IPS-20b (cell line): ENCODE data around the gene RPL10A.

Experiments used
- H3K27ac ChIP-seq: one replicate; pipeline ENCODE4 v1.5.1; 2013; ENCODE audit warnings: low read length
- H3K27me3 ChIP-seq: 2 replicates; pipeline ENCODE4 v1.6.1; 2013; ENCODE audit warnings: mild to moderate bottlenecking, low read length, inconsistent platforms; ENCODE audit not compliant: insufficient read depth
- H3K36me3 ChIP-seq: 2 replicates; pipeline ENCODE4 v1.6.1; 2013; ENCODE audit warnings: low read depth, mild to moderate bottlenecking, inconsistent platforms, low read length, moderate library complexity; ENCODE audit not compliant: insufficient read depth
- H3K4me1 ChIP-seq: 2 replicates; pipeline ENCODE4 v1.6.1; 2013; ENCODE audit warnings: mild to moderate bottlenecking, control low read depth, inconsistent platforms, low read length, moderate library complexity; ENCODE audit not compliant: insufficient read depth
- H3K4me3 ChIP-seq: 2 replicates; pipeline ENCODE4 v1.5.1; 2013; ENCODE audit warnings: mild to moderate bottlenecking, low read length, inconsistent platforms
- H3K9ac ChIP-seq: 2 replicates; pipeline ENCODE4 v1.6.1; 2013; ENCODE audit warnings: low read depth, mild to moderate bottlenecking, inconsistent platforms, low read length, moderate library complexity
- H3K9me3 ChIP-seq: 2 replicates; pipeline ENCODE4 v1.6.1; 2013; ENCODE audit warnings: mild to moderate bottlenecking, low read depth, low read length, inconsistent platforms; ENCODE audit not compliant: insufficient read depth

The RPL10A gene

DNA sequence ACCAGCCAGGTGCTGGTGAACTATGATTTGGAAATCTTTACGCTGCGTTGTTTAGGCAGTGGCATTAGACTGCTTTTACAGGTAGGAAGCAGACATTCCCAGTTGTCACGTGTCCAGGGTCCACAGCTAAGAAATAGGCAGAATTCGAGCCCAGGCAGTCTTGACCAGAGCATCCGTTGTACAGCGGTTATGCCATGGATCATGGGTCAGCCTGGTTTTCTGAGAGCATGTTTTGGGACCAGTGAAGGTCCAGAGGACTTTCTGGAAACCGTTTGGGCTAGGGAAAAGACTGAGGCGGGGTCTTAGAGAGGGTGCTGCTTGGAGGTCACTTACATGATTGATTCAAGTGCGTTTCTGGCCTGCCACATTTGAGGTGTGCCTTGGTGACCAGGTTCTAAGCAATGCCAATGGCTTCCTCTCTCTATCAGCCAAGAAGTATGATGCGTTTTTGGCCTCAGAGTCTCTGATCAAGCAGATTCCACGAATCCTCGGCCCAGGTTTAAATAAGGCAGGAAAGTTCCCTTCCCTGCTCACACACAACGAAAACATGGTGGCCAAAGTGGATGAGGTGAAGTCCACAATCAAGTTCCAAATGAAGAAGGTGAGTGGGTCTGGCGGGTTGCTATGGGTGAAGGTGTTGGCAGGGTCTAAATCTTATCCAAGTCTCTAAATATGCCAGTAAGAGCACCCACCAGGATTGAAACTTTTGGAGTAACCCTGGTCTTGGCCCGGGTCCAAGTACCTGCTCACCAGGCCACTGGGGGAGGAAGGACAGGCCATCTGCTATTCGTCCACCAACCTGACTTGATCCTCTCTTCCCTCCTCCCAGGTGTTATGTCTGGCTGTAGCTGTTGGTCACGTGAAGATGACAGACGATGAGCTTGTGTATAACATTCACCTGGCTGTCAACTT, 1.8 kb downstream of the RPL10A start:
- H3K9me3 ChIP-seq, result no peaks in the 10 kb centered on the region
- H3K9ac ChIP-seq, result peak overlapping the region; percentile 100
- peaks cover 9% of the 10 kb centered on the region; the same call in 1 of the 2 replicates for H3K27me3 ChIP-seq
- H3K36me3 ChIP-seq, result peaks cover 79% of the 10 kb centered on the region
- H3K4me3 ChIP-seq, result peak overlapping the region; percentile 90
- no peak overlapping the region for H3K27ac ChIP-seq
- peaks cover 2% of the 10 kb centered on the region; the same call in 1 of the 2 replicates for H3K4me1 ChIP-seq

DNA sequence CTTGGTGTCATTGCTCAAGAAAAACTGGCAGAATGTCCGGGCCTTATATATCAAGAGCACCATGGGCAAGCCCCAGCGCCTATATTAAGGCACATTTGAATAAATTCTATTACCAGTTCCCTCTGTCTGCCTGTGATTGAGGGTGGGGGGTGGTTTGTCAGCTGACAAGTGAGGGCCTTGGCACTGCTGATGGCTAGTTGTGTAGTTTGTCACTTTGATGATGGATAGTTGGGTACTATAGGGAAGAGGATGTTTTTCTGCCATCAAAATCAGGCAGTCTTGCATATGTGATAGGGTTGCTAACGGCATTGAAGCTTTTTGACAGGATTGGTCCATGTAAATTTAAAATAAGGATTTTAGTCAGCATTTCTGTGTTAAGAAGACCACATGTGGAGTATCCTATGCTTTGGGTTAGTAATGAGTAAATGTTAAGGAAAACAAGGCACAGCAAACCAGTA, 2.5 kb downstream of the RPL10A start:
- peak overlapping the region; percentile 90 for H3K4me3 ChIP-seq
- peaks cover 81% of the 10 kb centered on the region for H3K36me3 ChIP-seq
- H3K27me3 ChIP-seq, result peaks cover 9% of the 10 kb centered on the region; the same call in 1 of the 2 replicates
- H3K9ac ChIP-seq, result peak overlapping the region; percentile 100; the same call in 1 of the 2 replicates
- no peaks in the 10 kb centered on the region for H3K9me3 ChIP-seq
- no peak overlapping the region for H3K27ac ChIP-seq
- H3K4me1 ChIP-seq, result peaks cover 2% of the 10 kb centered on the region; the same call in 1 of the 2 replicates

- H3K4me3 ChIP-seq, result no peak overlapping the region
Measured at GRCh38 chr6:35471836-35472345, 3.7 kb downstream of the RPL10A start.

GRCh38 chr6:35473075-35473849, 5.1 kb downstream of the RPL10A start:
- Histone ChIP-seq H3K27ac (peak overlapping the region; percentile 45), H3K36me3 (peaks cover 79% of the 10 kb centered on the region), H3K4me1 (peaks cover 2% of the 10 kb centered on the region; the same call in 1 of the 2 replicates), H3K9ac (no peak overlapping the region), H3K27me3 (no peaks in the 10 kb centered on the region), H3K4me3 (no peak overlapping the region), H3K9me3 (no peaks in the 10 kb centered on the region)

More at GRCh38 chr6:35471836-35472345, 3.7 kb downstream of the RPL10A start:
- peaks cover 71% of the 10 kb centered on the region for H3K36me3 ChIP-seq
- peaks cover 9% of the 10 kb centered on the region; the same call in 1 of the 2 replicates for H3K27me3 ChIP-seq
- H3K9ac ChIP-seq, result no peak overlapping the region
- H3K27ac ChIP-seq, result no peak overlapping the region
- H3K4me1 ChIP-seq, result peaks cover 2% of the 10 kb centered on the region; the same call in 1 of the 2 replicates
- no peaks in the 10 kb centered on the region for H3K9me3 ChIP-seq

DNA sequence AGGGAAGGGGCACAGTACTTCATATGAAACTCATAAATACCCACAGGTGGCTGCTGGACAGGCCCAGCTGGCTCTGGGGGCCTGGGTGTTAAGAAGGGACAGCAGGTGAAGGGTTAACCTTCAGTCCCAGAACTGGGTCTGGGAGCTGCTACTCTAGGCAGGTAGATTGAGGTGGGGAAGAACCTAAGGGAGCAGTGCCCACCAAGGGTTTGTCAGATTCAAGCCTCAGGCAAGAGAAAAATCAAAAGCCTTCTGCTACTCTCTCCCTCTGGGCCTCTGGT, 5.6 kb downstream of the RPL10A start:
- no peak overlapping the region for H3K4me3 ChIP-seq
- H3K27me3 ChIP-seq, result no peaks in the 10 kb centered on the region
- H3K9me3 ChIP-seq, result no peaks in the 10 kb centered on the region
- peaks cover 80% of the 10 kb centered on the region for H3K36me3 ChIP-seq
- no peak overlapping the region for H3K27ac ChIP-seq
- H3K9ac ChIP-seq, result no peak overlapping the region
- peaks cover 2% of the 10 kb centered on the region; the same call in 1 of the 2 replicates for H3K4me1 ChIP-seq

DNA sequence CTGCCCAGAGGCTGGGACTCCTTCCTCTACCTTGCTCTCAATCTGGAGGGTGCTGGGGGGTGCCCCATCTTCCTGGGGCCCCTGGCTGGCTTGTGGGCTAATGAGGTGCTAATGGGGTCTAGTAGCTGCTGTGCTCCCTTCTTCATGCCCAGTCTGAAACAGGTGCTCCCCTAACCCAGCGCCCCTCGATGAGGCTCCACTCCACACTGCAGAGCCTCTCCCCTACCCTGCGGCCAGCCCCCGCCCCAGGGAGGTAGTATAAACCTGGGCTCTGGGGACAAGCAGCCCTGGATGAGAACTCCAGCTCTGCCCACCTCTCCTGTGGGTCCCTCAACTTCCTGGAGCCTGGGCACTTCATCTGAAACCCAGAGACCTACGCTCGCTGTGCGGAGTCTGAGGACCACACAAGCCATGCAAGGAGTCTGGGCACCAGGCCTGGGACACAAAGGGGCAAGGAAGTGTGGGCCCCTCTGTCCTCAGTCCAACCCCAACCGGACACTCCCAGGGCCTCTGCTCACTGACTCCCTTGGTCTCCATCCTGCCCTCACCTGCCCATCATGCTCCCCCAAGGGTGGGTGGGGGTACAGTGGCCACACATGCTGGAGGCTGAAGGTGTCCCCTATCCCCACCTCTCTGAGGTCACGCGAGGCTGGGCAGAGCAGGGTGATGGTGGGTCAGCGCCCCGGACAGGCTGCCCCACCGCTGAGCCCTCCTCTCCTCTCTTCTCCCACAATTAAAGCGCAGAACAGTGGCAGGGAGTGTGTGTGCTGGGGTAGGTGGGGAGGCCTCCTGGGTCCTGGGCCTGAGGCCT, 6.1 kb downstream of the RPL10A start:
- Histone ChIP-seq H3K9me3 (no peaks in the 10 kb centered on the region), H3K4me3 (no peak overlapping the region), H3K27ac (no peak overlapping the region), H3K9ac (no peak overlapping the region), H3K4me1 (peaks cover 2% of the 10 kb centered on the region; the same call in 1 of the 2 replicates), H3K27me3 (no peaks in the 10 kb centered on the region), H3K36me3 (peaks cover 74% of the 10 kb centered on the region)

DNA sequence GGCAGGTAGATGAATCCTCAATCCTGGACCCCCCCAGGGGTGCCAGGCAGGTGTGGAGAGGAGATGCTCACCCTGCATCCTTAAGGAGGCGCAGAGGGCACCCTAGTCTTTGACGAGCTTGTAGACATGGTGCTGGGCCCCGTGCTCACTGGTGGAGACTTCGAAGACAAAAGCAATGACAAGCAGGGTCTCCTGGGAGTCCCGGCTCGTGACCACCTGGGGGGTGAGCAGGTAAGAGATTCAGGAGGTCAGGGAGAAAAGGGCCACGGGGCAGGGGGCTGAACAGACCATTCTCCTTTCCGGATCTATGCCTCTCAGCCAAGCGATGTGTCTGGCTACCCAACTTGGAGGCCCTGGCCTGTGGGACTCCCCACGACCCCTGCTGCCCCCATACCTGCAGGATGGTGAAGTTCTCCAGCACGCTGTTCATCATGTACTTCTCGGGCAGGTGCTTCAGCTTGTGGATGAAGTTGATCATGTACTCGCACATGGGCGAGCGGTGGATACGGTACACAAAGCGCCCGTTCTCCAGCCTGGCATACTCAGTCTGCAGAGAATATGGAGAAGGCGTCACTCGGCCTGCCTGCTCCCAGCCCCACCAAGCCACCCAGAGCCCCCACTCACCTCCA, 6.9 kb downstream of the RPL10A start:
- H3K4me1 ChIP-seq, result peaks cover 2% of the 10 kb centered on the region; the same call in 1 of the 2 replicates
- no peak overlapping the region for H3K27ac ChIP-seq
- no peak overlapping the region for H3K9ac ChIP-seq
- H3K9me3 ChIP-seq, result no peaks in the 10 kb centered on the region
- peaks cover 69% of the 10 kb centered on the region for H3K36me3 ChIP-seq
- H3K27me3 ChIP-seq, result no peaks in the 10 kb centered on the region
- H3K4me3 ChIP-seq, result no peak overlapping the region

GRCh38 chr6:35475573-35475972, 7.4 kb downstream of the RPL10A start:
- Histone ChIP-seq H3K4me1 (no peaks in the 10 kb centered on the region; the same call in 1 of the 2 replicates), H3K36me3 (peaks cover 65% of the 10 kb centered on the region), H3K9ac (no peak overlapping the region), H3K27ac (no peak overlapping the region), H3K9me3 (no peaks in the 10 kb centered on the region), H3K4me3 (no peak overlapping the region), H3K27me3 (no peaks in the 10 kb centered on the region)

DNA sequence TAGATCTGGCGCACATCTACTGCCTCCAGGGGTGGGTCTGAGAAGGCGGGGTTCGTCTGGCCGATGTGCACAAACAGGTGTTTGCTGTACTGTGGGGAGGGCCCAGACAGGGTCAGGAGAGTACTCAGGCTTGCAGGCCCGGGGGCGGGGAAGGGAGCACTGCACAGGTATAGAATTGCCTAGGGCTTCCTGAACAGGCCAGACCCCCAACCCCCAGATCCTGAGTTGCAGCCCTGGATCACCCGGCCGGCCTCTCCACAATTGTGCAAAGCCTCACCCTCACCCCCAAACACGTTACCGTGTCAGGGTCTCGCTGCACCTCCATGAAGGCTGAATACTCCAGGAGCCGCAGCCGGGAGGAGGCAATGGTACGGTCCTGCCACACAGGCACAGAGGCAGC, 7.8 kb downstream of the RPL10A start:
- Histone ChIP-seq H3K27me3 (no peaks in the 10 kb centered on the region), H3K4me3 (no peak overlapping the region), H3K4me1 (no peaks in the 10 kb centered on the region; the same call in 1 of the 2 replicates), H3K9ac (no peak overlapping the region), H3K27ac (no peak overlapping the region), H3K36me3 (peaks cover 62% of the 10 kb centered on the region), H3K9me3 (no peaks in the 10 kb centered on the region)

GRCh38 chr6:35477028-35477427, 8.8 kb downstream of the RPL10A start:
- Histone ChIP-seq H3K27ac (no peak overlapping the region), H3K4me3 (no peak overlapping the region), H3K9ac (no peak overlapping the region), H3K36me3 (peaks cover 58% of the 10 kb centered on the region), H3K27me3 (no peaks in the 10 kb centered on the region), H3K9me3 (no peaks in the 10 kb centered on the region), H3K4me1 (no peaks in the 10 kb centered on the region; the same call in 1 of the 2 replicates)
